ENCODE results near the gene VPS11. TPM values are rescaled to one million over a fixed set of nuclear protein-coding genes. Genes with fewer than 3 reads are reported as not detected.
"Not testable (repeated sequence)": the region's sequence is repeated elsewhere in the genome, so short reads cannot be mapped to it uniquely, and the experiment has no call there.

Gene VPS11
- 25.0 TPM for polyA plus RNA-seq (2013, experiment 1 of 2; ENCODE audit: insufficient read length)
- polyA plus RNA-seq (2013, experiment 2 of 2; ENCODE audit: insufficient read length), result 26.1 TPM

DNA sequence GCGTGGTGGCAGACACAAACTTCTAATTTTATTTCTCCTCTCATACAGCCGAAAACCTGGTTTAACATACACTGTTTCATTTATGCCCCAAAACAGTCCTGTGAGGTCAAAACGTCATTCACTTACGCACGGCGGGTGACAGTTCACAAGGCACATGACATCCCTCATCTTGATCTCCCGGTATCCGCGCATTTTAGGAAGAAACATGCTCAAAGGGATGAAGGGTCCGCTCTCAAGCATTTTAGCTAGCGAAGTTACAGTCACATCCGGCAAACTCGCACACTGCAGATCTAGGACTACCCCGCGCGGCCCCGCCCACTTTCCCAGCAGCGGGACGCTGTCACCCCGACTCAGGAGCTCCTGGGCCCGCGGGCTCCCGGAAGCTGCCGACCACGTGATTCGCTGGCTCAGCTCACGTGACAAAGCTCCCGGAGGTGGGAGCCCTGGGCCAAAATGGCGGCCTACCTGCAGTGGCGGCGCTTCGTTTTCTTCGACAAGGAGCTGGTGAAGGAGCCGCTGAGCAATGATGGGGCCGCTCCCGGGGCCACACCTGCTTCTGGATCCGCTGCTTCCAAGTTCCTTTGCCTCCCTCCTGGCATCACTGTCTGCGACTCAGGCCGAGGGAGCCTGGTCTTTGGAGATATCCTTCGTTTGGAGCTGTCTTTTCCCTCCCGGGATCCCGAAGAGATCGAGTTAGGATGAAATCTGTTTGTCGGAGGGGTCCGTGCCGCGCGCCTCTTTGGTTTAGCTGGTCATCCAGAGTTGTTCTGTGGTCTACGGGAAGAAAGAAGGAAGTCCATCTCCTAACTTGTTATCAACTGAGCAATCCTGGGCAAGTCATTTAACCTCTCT is at the start of gene VPS11:
VPS11 (plus strand) TSS at position 448 of the 852 bp plus-strand sequence; CDS start at position 454, 6 bp downstream.
- peak; percentile 96 for DNase-seq

DNA sequence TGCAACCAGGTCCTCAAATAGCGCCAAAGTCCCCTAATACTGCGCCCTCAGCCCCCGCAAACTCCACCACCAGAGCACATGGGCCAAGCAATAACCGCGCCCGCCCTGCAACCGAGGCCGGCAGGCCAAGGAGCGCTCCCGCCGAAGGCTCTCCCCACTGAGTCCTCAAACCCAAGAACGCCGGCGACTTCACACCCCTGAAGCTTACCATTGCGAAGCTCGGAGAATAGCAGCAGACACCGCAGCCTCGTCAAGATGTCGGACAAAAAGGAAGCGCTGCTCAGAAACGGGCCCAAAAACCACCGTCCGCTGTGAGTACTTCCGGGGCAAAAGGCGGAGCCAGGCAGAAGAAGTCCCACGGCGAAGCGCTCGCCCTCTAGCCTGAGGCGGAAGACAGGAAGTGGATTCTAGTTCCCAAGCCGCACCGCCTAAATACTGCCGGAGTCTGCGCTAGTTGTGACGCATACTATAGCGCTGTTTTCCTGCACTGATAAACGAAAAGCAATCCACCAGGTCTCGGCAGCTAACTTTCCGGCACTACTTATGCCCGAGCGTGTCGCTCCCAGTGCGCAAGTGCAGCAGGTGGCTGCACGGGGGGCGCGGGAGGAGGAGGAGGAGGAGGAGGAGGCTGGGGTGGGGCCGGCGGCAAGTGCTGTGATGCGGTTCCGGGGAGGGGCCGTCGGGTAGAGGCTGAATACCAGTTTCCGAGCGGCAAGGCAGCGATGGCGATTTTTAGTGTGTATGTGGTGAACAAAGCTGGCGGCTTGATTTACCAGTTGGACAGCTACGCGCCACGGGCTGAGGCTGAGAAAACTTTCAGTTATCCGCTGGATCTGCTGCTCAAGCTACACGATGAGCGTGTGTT is 49.3 kb upstream of the VPS11 start, which contains the start of the genes RPS25 and TRAPPC4:
RPS25 (minus strand) TSS at position 270 of the 865 bp plus-strand sequence; CDS start at position 211, 59 bp downstream.
TRAPPC4 (plus strand) TSS at position 693 of the 865 bp plus-strand sequence; CDS start at position 723, 30 bp downstream.
- peak; percentile 97 for DNase-seq

DNA sequence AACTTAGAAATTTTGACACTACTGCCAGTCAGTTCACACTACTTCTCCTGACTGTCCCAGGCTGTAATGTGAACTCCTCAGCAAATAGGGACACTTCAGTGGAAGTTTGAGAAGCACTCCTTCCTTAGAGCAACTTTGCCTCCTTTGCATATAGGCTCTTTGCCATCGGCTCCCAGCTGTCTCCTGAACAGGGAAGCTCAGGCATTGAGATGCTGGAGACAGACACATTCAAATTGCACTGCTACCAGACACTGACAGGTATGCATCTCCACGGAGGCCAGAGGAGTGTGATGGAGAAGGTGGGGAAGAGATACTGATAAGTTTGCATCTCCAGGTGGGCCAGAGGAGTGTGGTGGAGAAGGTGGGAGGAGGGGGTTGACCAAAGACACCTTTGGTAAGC is 47.6 kb upstream of the VPS11 start:
- DNase-seq, result no peak

DNA sequence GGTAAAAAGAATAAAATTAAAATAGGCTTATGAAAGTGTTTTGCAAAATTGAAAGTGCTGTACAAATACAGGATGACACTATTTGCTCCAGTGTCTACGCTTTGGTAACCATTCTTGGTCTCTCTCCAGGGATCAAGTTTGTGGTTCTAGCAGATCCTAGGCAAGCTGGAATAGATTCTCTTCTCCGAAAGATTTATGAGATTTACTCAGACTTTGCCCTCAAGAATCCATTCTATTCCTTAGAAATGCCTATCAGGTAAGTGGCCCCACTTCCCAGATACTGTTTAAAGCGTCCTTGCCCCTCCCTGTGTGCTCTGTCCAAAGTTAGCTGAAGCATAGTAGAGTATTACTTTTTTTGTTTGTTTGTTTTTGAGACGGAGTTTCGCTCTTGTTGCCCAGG is 46.0 kb upstream of the VPS11 start:
- no peak for DNase-seq

DNA sequence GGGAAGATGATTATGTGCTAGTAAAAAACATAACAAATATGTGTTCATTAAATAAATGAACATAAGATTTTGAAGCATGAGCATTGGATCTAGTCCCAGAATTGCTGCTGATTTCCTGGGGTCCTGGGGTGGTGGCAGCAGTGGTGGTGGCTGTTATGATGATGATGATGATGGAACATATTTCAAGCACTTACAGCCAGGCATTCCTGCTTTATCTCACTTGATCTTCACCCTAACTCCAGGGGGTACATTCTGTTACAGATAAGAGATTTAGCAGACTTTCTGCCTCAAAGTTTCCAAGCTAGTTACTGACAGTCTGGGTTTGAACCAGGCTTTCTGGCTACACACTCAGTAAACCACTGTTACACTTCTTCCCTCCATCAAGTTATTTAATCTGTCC is 43.9 kb upstream of the VPS11 start:
- peak; percentile 23 for DNase-seq

DNA sequence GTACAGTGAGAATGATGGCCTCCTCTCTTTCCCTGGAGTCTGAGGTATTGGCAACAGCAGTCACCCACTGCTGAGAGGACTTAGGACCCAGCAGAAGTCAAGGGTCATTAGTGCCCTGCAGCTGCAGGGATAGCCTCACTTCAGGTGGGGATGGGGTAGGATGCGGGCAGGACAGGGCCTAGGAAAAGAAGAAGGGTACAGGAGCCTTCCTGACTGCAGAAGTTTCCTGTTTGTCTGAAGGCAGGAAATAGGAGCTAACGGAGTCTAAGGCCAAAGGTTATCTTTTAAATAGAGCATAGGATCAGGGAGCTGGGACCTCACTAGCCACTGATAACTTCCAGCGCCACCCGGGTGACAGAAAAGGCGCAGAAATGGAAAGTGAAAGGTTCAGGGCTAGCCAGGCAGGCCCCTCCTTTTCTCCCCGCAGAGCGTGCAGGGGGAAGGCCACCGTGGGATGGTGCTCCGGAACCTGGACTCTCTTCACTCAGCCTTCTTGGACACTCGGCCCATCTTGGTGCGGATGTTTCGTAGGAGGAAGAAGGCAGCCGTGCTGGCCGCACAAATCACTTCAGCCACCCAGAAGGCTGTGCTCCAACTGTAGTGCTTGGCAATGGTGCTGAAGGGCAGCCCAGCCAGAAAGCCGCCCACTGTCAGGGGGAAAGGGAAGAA is 43.1 kb upstream of the VPS11 start:
- DNase-seq, result no peak

DNA sequence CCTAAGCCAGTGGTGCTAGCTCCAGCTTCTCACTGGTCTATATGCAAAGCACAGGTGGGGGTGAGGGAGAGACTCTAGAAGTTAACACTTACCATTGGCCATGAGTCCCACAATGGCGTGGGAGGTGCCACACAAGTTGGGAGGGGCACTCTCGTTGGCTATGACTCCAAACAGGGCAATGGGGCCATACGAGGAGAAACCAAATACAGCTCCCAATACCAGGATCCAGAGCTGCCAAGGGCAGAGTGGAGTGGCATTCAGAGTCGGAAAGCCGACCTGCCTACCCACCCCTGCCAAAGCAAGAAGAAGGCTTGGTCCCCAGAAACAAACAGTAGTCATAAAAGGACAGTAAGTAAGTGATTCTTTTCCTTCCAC is 42.5 kb upstream of the VPS11 start:
- no peak for DNase-seq

DNA sequence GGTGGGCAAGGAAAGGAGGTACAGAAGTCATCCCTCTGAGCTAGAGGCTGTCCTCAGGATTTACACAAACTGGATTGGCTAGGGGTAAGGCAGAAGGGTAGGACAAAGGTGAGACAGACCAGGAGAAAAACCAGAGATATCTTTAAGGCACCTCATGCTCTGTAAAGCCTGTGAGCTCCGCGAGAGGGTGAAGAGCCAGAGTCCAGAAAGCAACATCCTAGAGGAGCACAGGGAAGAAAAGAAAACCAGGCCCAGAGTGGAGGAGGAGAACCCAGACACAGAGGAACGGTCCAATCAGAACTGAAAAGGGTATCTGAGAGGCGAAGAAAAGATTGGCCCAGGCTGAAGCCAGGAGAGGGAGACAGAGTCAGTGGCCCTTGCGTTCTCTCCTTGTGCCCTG is 42.1 kb upstream of the VPS11 start:
- DNase-seq, result no peak

DNA sequence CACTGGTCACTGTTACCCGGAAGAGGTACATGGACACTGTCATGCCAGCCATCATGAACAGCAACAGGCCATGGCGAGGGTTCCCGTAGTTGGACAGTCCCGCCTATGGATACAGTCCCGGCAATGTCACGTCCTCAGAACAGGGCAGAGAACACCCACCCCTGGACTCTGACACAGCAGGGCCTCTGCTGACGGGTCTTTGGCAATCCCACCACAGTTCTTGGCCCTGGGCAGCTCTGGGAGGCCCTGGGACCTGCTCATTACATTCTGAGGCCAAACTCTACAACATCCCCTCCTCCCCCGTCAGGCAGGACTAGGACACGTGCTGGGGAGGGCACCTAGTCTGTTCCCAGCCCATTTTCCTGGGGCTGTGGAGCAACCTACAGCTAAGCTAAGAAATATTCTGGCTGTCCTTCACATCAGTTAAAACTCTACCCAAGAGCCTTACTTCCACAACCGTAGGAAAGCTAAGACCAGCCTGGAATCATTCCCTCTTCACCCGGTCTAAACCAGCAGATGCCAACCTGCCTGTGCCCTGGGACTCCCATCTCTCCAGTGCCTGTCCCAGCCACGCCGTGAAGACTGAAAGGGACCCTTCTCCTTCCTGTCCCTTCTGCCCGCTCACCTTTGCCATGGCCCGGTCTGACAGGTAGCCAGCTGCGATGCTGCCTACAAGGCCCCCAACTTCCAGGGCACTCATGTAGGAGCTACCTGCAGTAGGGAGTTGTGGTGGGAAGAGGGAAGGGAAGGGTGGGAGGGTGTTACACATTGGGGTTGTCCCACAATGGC is 41.4 kb upstream of the VPS11 start:
- no peak for DNase-seq

DNA sequence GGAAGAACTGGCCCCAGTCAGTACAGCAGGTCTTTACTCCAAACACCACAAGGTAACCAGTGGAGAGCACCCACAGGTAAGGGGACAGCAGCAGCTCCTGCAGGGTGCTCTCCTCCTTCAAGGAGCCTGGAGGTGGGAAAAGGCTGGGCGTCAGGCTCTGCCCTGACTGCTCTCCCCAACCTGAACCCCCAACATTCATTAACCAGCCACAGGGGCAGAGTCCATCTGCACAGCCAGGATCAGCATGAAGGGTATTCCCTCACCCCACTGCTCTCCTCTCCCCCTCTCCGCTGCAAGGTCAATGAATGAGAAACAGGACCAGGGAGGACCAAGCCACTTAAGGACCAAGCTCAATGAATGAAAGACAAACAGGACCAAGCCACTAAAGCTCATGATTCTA is 40.6 kb upstream of the VPS11 start:
- no peak for DNase-seq

DNA sequence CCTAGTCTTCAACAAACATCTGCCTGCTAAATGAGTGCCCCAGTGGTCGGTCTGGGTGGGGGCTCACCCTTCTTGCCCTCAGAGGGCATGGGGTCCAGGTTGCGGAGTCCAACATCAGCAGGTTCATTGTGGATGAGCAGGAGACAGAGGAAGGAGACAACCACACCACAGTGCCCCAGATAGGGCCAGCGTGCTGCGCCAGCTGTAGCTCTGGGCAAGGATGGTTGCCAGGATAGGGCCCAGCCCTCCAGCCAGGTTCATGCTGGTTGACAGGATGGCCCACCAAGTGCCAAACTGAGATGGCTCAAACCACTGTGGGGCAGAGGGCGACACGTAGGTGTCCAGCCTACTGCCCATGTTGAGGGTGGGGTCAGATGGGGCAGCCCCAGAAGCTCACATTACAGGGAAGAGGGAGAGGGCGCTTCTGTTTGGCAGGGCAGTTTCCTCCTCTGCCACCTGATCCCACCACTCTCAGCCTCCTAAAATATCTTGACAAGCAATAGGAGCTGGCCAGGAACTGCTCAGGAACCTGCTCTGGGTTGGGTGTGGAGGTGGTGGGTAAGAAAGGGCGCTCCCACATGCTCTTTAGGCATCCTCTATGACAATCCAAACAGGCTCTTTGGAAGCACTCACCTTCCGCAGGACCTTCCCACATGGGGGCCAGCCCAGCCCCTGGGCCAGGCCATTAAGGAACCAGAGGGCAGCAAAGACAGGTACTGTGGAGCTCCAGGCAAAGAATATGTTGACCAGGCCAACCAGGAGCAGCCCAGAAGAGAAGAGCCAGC is 39.9 kb upstream of the VPS11 start:
- DNase-seq, result no peak

DNA sequence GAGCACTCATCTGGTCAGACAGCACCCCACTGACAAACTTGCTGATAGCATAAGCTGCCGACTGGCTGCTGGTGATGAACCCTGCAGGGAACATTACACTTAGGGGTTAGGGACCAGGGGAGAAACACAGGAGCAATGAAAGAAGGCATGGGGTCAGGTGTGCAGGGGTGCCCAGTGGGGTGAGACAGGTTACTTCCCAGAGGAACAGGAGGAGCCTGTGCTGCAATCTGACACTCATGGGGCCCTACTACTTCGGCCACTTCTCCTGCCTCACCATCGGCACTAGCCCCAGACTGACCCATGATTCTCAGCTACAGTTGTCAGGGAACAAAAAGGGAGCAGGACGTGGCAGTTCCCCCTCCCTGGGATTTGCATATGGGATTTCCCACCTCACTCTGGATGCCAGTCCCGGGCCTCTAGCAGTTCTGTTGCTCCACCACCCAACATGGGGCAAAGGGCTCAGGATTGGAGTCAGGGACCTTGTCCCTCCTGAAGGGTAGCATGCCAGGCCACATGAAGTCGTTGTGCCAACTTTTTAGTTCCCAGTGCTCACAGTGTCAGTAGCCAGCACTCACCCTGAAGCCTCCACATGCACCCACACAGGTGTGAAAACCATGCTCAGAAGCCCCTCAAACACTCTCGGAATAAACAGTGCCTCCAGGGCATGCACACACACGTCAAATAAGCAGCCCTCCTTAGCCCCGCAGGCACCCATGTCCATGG is 39.1 kb upstream of the VPS11 start:
- no peak for DNase-seq

DNA sequence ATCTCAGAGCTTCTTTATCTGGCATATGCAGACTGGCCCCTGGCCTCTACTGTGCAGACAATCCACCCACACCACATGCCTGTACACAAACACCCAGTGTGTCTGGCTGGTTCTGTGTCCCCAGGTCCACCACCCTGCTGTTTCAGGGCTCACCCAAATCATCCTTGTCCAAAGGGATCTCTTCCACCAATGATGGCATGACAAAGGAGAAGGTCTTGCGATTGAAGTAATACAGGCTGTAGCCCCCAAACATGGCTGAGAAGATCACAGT is 38.6 kb upstream of the VPS11 start:
- no peak for DNase-seq

DNA sequence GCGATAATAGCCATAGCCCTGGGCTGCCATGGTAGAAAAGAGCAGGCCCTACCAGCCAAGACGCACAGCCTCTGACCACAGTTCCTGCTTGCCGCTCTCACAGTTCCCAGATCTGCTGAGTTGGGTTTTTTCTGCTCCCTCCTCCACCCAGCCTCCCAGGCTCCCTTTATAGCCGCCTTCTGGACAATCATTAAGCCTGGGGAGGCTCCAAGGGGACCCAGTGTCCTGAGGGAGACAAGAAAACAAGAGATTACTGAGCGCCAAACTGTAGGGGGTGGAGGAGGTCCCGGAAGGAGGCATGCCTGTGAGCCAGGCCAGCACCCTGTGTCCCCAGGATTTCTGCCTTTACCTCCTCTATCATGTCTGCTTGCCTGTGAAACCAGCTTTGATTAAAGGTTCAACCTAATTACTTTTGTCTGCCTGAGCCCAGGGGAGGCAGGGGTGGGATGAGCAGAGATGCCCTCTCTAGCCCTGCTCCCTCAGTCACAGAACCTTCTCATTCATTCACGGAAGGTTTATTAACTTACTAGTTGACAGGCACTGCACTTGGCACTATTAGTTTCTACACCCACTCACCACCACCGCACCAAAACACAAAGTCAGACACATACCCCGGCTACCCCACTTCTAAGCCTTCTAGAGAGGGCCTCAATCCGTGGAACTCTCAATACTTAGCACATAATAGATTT is 38.1 kb upstream of the VPS11 start:
- no peak for DNase-seq

DNA sequence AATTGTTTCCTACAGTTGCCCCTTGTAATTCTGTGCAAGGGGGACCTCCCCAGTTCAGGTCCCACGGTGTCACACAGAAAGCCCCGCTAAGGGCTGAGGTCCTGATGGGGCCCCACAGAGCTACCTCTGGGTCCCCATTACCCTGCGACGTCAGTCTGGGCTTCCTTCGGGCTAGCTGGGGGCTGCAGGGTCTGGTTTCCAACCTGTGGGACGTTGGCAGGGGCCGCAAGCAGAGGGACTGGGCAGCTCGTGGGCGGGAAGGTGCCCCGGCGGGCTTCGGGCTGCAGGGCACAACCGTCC is 37.6 kb upstream of the VPS11 start:
- DNase-seq, result no peak

DNA sequence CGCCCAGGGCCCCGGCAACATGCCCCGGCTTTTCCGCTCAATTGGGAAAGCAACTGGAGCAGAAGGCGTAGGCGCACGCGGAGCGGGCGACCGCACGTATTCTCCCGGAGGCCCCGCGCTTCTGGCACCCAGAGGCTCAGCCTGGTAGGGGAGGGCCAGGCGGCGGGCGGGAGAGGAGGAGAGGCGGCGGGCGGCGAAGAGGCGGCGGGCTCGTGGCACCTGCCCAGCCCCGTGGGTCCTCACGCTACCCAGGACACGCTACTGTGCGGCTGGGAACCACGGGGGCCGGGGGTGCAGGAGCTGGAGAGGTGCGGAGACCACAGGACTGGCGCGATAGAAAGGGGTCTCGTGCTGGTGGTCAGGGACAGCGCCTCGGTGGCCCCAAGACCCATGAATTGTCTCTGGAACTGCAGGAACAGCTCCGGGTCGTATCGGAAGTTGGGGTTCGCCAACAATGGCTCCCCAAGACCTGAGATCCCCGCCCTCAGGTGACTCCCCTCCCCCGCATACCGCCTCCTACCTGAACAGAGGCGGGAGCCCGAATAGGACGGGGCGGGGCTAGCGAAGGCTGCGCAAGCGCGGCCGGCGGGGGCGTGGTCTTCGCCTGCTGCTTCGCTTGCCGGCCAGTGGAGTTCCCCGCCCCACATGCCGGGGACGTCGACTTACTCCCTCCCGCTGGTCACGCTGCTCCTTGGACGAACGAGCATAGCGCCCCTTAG is 37.1 kb upstream of the VPS11 start, which contains the start of gene SLC37A4:
SLC37A4 (minus strand) TSS at position 549 of the 719 bp plus-strand sequence.
- DNase-seq, result peak; percentile 97

DNA sequence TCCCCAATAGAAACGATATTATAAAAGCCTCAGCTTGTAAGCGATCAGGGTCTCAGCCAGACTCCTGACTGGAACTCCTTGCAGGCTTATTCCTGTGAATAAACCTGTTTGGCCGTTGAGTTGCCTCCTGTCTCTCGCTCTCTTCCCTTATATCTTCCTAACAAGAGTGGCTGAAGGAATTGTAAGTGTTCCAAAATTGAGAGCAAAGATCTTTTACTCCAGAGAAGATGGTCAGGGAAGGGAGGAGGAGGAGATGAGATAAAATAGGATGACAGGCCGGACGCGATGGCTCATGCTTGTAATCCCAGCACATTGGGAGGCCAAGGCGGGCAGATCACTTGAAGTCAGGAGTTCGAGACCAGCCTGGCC is 35.7 kb upstream of the VPS11 start:
- no peak for DNase-seq

DNA sequence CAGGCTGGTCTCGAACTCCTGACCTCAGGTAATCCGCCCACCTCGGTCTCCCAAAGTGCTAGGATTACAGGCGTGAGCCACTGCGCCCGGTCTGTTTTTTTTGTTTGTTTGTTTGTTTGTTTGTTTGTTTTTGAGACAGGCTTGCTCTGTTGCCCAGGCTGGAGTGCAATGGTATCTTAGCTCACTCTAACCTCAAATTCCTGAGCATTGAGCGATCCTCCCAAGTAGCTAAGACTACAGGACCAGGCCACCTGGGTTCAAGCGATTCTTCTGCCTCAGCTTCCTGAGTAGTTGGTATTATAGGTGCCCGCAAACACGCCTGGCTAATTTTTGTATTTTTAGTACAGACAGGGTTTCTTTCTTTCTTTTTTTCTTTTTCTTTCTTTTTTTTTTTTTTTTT is 34.2 kb upstream of the VPS11 start:
- DNase-seq, result not testable (repeated sequence)

DNA sequence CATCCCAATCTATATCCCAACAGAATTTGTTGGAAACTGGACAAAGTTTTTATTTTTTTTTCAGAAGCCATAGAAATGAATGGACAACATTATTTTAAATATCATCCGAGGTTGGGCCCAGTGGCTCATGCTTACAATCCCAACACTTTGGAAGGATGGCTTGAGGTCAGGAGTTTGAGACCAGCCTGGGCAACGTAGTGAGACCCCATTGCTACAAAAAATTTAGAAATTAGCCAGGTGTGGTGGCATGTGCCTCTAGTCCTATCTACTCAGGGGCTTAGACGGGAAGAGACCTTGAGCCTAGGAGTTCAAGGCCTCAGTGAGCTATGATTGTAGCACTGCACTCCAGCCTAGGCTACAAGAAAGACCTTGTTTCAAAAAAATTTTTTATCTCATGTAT is 32.8 kb upstream of the VPS11 start:
- no peak for DNase-seq

Measured in fibroblast of skin of back (primary cell).